ENCODE measurements around the gene RNF152. TPM values are rescaled to one million over a fixed set of nuclear protein-coding genes. Genes with fewer than 3 reads are reported as not detected.

The RNF152 gene
- total and polyA plus RNA-seq, 2 of the 13 experiments (the other 11 are each of a cell fraction or from before 2014, with no cell fraction given) = 0.04 TPM; not detected in 1

DNA sequence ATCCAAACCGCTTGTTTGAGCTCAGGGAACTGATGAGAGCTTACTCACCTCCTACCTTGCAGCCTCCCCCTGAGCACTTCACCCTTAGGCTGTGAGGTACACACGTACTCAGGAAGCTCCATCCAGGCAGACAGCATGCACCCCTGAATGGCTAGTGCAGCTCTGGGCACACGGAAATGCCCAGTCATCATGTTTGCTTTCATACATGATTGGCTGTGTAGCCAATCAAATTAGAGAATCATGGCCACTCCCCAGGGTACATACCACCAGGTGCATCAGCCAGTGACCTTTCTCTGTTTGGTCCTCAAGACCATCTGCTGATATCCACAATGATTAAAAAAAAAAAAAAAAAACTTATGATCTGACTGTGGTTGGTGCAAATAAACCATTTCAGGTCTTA, 42.1 kb downstream of the RNF152 start:
- Histone ChIP-seq H4K20me1 (ENCODE audit: insufficient read depth, low read length) (no peaks in the 10 kb centered on the region), H3K9ac (ENCODE audit: insufficient read depth, low read depth, low read length) (no peak overlapping the region), H2AFZ (ENCODE audit: low read length) (no peak overlapping the region), H3K79me2 (ENCODE audit: insufficient read depth, low read length) (no peaks in the 10 kb centered on the region), H3K9me3 (ENCODE audit: low read length) (no peaks in the 10 kb centered on the region), H3K36me3 (replicated peaks in 1 of 2; ENCODE audit: control insufficient read depth in 1 of 2, insufficient read depth in 2 of 2, low read length in 2 of 2) (no peaks in the 10 kb centered on the region), H3K4me1 (ENCODE audit: insufficient read depth, low read length) (no peaks in the 10 kb centered on the region), H3K27me3 (ENCODE audit: control insufficient read depth in 1 of 2, insufficient read depth in 2 of 2, low read length in 2 of 2) (no peaks in the 10 kb centered on the region), H3K4me3 (replicated peaks in 1 of 3; ENCODE audit: insufficient read depth in 1 of 3, low read depth in 2 of 3, low read length in 3 of 3) (no peak overlapping the region), H3K4me2 (ENCODE audit: low read depth, low read length) (no peak overlapping the region), H3K27ac (ENCODE audit: extremely low read length, insufficient read depth, low read length) (no peak overlapping the region)
- WGBS (ENCODE audit: low lambda C conversion rate) = 27% methylated on average over 1 of the region's 3 CpGs
- DNase-seq (ENCODE audit: low spot score) (no peak), FAIRE-seq (no peak), ATAC-seq (no peak)
- ChIA-PET POLR2A (no interaction called here), CTCF (ENCODE audit: low intra/inter-chr PET ratio, low total read pairs) (no interaction called here)
- TF ChIP-seq MAFF (IDR thresholded peaks at IDR 0.05; ENCODE audit: low read depth, low read length) = peak; percentile 51
- no peak for TF ChIP-seq SIX4 (CRISPR knock-in tag; IDR thresholded peaks at IDR 0.05)
- TF ChIP-seq MAFK (conservative IDR thresholded peaks at IDR 0.05 in 1 of 2, IDR thresholded peaks at IDR 0.05 in 1 of 2; ENCODE audit: low read length in 2 of 2) = peak; percentile 71 to 72
- no peak for TF ChIP-seq NFKB2 (CRISPR knock-in tag; IDR thresholded peaks at IDR 0.05; ENCODE audit: borderline replicate concordance)
- TF ChIP-seq PHF21A (CRISPR knock-in tag; IDR thresholded peaks at IDR 0.05) = no peak
- in situ Hi-C loops (cut with HindIII; ENCODE audit: extremely low pct_ligation_motif_present, low pct_unique_long_range_greater_than_20kb) = no loop called here
- intact Hi-C loops (cut with micrococcal nuclease; ENCODE audit: unreplicated experiment) = loop anchor here (2.0 kb wide), 1 partner anchor 26 kb away; no protein-coding TSS in a partner anchor
- no TSS peak for BruUV-seq (replicated peaks)

DNA sequence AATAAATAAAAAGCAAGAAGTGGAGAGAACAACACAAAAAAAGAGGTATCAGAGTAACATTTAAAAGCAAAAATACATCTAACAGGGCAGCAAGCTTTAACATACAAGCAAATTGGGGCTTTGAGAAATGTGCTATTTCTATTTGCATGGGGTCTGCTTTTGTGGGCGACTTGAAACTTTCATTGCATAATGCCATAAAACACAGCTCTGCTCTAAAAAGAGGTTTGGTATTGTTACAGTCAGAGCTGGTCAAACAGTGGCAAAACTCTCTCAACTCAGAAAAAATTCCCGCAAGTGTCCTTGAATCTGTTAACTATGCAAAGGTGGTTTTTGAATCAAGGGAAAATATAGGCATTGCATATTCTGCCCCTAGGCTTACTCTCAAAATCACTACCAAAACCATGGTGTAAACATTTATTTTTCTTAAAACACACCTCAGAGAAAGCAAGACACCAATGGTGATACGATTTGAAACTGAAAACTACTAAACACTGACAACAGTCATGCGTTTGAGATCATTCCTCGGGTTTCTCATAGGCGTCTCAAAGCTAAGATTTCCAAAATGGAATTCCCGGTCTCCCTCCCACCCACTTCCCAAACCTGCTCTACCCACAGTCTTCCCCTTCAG, 45.5 kb downstream of the RNF152 start:
- Histone ChIP-seq H3K4me2 (ENCODE audit: low read depth, low read length) (no peak overlapping the region), H3K9ac (ENCODE audit: insufficient read depth, low read depth, low read length) (no peak overlapping the region), H3K4me3 (replicated peaks in 1 of 3; ENCODE audit: insufficient read depth in 1 of 3, low read depth in 2 of 3, low read length in 3 of 3) (no peak overlapping the region), H3K9me3 (ENCODE audit: low read length) (no peaks in the 10 kb centered on the region), H3K27me3 (ENCODE audit: control insufficient read depth in 1 of 2, insufficient read depth in 2 of 2, low read length in 2 of 2) (no peaks in the 10 kb centered on the region), H3K27ac (ENCODE audit: extremely low read length, insufficient read depth, low read length) (no peak overlapping the region), H4K20me1 (ENCODE audit: insufficient read depth, low read length) (no peaks in the 10 kb centered on the region), H3K36me3 (replicated peaks in 1 of 2; ENCODE audit: control insufficient read depth in 1 of 2, insufficient read depth in 2 of 2, low read length in 2 of 2) (no peaks in the 10 kb centered on the region), H3K79me2 (ENCODE audit: insufficient read depth, low read length) (no peaks in the 10 kb centered on the region), H2AFZ (ENCODE audit: low read length) (no peak overlapping the region), H3K4me1 (ENCODE audit: insufficient read depth, low read length) (no peaks in the 10 kb centered on the region)
- POLR2A ChIA-PET = no interaction called here
- 16% methylated on average over 7 of the region's 7 CpGs for WGBS (ENCODE audit: low lambda C conversion rate)
- CTCF ChIA-PET (ENCODE audit: low intra/inter-chr PET ratio, low total read pairs) = no interaction called here
- BruUV-seq (replicated peaks) = no TSS peak
- no peak for DNase-seq (ENCODE audit: low spot score)
- intact Hi-C loops (cut with micrococcal nuclease; ENCODE audit: unreplicated experiment) = no loop called here
- in situ Hi-C loops (cut with HindIII; ENCODE audit: extremely low pct_ligation_motif_present, low pct_unique_long_range_greater_than_20kb) = no loop called here
- no peak for ATAC-seq
- no peak for FAIRE-seq
- TF ChIP-seq, protein P1, sequence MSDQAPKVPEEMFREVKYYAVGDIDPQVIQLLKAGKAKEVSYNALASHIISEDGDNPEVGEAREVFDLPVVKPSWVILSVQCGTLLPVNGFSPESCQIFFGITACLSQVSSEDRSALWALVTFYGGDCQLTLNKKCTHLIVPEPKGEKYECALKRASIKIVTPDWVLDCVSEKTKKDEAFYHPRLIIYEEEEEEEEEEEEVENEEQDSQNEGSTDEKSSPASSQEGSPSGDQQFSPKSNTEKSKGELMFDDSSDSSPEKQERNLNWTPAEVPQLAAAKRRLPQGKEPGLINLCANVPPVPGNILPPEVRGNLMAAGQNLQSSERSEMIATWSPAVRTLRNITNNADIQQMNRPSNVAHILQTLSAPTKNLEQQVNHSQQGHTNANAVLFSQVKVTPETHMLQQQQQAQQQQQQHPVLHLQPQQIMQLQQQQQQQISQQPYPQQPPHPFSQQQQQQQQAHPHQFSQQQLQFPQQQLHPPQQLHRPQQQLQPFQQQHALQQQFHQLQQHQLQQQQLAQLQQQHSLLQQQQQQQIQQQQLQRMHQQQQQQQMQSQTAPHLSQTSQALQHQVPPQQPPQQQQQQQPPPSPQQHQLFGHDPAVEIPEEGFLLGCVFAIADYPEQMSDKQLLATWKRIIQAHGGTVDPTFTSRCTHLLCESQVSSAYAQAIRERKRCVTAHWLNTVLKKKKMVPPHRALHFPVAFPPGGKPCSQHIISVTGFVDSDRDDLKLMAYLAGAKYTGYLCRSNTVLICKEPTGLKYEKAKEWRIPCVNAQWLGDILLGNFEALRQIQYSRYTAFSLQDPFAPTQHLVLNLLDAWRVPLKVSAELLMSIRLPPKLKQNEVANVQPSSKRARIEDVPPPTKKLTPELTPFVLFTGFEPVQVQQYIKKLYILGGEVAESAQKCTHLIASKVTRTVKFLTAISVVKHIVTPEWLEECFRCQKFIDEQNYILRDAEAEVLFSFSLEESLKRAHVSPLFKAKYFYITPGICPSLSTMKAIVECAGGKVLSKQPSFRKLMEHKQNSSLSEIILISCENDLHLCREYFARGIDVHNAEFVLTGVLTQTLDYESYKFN (CRISPR knock-in tag; conservative IDR thresholded peaks at IDR 0.05) = no peak
- no peak for TF ChIP-seq KLF6 (CRISPR knock-in tag; IDR thresholded peaks at IDR 0.05)
- no peak for TF ChIP-seq SMARCC2 (IDR thresholded peaks at IDR 0.05)
- no peak for TF ChIP-seq RBM22 (optimal IDR thresholded peaks at IDR 0.05; ENCODE audit: low read length)
- no peak for TF ChIP-seq SATB2 (CRISPR knock-in tag; IDR thresholded peaks at IDR 0.05)
- no peak for TF ChIP-seq TP53 (CRISPR knock-in tag; conservative IDR thresholded peaks at IDR 0.05)
- no peak for TF ChIP-seq ZNF296 (CRISPR knock-in tag; conservative IDR thresholded peaks at IDR 0.05)
- no peak for TF ChIP-seq ZNF816 (CRISPR knock-in tag; IDR thresholded peaks at IDR 0.05; ENCODE audit: borderline replicate concordance)
- TF ChIP-seq, protein P2, sequence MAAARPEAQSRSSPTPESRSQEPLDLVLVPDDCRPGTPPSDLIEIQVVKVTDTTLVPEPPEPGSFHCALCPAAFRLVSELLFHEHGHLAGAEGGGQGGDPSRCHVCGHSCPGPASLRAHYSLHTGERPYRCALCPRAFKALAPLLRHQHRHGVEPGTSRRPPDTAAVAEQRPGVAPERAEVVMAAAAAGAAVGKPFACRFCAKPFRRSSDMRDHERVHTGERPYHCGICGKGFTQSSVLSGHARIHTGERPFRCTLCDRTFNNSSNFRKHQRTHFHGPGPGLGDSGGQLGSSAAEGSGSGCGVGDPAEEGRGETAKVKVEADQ (CRISPR knock-in tag; IDR thresholded peaks at IDR 0.05; ENCODE audit: borderline replicate concordance) = no peak
- TF ChIP-seq GTF3A (CRISPR knock-in tag; conservative IDR thresholded peaks at IDR 0.05) = no peak
- no peak for TF ChIP-seq EZH2 (conservative IDR thresholded peaks at IDR 0.05; ENCODE audit: low read depth, low read length)
